Endometrium (tissue), 2 donors: Measurements from ENCODE around the gene AOAH.

Experiments used
- FAIRE-seq: peaks from 2 replicates; lab custom pipeline; 2012; peaks lifted over from hg19 to GRCh38; lab: Jason Lieb, UNC
- donor health status: control.
- donor health status: control.

The AOAH gene

GRCh38 chr7:36600314-36600682, 124.0 kb downstream of the AOAH start:
- no peak for FAIRE-seq

GRCh38 chr7:36599645-36600313, 124.5 kb downstream of the AOAH start:
- FAIRE-seq = no peak

- FAIRE-seq = no peak
Observed at GRCh38 chr7:36598054-36598674, 126.1 kb downstream of the AOAH start.

- FAIRE-seq = no peak
Observed at GRCh38 chr7:36597090-36597773, 127.1 kb downstream of the AOAH start.

- FAIRE-seq = no peak
Observed at GRCh38 chr7:36594445-36594844, 129.8 kb downstream of the AOAH start.

DNA sequence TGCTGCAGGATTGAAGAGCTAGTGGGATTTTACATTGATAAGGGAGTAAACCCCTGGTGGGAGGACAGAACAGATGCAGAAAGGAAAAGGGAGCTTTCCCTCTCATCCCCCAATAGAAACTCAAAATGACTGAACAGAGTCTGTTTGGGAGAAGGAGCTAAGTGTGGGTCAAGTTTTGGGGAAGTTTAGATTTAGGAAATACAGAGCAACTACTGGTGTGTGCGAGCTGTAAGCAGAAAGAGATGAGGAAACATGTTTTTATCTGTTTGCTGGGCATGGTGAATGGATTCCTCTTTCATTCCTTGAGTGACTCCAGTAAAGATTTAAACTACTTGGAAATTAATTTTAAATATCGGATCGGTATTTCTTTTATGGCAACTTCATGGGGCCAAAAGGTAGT, 132.7 kb downstream of the AOAH start:
- no peak for FAIRE-seq

DNA sequence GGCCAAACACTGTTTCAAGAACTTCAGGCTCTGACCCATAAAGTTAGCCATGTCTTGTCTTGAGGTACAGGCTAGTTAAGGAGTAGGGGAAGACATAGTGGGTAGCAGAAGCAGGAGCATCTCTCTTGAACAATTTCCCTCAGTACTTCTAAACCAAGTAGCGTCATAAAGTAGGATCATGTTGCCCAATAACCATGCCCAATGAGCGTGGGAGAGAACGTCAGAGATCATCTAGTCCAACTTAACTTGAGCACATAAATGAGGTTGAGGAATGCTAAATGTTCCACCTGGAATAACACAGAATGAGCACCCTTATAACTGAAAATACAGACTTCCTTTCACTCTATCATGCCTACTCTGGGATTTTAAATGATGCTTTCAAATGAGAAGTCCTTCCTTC, 134.9 kb downstream of the AOAH start:
- FAIRE-seq = no peak

DNA sequence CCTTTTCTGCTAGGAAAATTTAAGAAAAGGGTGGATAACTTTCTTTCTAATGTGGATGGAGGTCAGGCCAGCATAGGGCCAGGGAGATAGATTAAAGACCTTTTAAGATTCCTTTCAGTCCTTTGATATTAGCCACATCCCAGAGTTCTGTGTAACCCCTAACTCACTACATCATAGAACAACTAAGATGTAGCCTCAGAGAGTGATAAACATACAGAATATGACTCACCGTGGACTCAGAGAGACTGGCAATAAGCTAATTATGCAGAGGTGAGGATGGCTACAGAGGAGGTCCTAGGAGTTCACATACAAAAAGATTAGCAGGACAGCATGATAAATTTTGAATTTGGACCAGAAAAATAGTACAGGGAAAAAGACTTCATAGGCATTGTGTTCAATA, 141.0 kb downstream of the AOAH start:
- FAIRE-seq = no peak

- FAIRE-seq = no peak
Observed at GRCh38 chr7:36575832-36576231, 148.5 kb downstream of the AOAH start.

GRCh38 chr7:36573066-36573465, 151.2 kb downstream of the AOAH start:
- FAIRE-seq = no peak

- FAIRE-seq = no peak
Observed at GRCh38 chr7:36571190-36571560, 153.1 kb downstream of the AOAH start.

GRCh38 chr7:36570528-36571189, 153.6 kb downstream of the AOAH start:
- no peak for FAIRE-seq

- FAIRE-seq = no peak
Observed at GRCh38 chr7:36568452-36568849, 155.8 kb downstream of the AOAH start.

DNA sequence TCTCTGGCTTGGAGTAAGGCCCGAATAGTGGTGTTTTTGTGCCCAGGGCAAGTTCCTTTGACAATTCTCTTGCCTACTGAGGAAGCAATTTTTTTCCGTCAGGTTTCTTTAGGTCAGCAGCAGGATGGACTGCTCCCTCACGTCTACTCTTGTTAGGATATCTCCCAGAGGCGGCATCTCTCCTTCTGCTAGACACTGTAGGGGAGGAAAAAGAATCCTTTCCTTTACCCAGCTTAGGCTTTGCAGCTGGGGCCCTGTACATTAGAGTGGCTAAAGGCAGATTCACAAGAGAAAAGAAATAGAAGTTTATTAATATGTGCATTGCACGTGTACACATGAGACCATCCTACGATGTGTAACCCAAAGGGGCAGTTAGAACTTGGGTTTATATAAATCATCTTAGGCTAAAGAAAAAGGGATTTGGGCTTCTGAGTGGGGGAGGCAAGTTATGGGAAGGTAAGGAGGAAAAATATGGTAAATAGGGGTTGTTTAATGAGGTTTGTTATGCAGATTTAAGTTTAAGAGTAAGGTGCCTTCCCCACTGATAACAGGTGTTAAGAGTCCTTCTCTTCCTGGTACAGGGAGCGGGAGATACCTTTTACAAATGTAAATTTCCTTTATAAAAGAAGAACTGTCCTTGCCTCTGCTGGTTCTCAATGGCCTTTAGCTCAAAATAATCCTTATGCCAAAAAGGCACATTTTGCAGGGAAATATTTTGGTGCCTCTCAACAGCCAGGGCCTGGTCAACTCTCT, 156.4 kb downstream of the AOAH start:
- no peak for FAIRE-seq

GRCh38 chr7:36565792-36566356, 158.4 kb downstream of the AOAH start:
- FAIRE-seq = no peak

DNA sequence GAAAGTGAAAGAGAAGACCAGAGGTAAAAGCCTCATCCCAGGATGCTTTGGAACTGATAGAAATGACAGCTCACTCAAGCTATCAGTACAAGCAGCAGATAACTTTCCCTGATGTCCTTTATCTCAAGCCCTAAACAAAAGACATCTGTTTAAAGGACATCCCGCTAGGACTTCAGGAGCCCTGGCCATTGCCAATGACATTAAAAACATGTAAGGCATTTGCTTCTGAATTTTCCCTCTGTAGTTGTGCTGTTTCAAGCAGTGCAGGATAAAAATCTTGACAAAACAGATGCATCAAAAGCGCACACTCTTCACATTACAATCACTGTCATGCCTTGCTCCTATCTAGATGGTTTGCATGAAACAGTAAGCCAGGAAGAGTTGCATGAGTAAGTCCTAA, 159.8 kb downstream of the AOAH start:
- FAIRE-seq = no peak

DNA sequence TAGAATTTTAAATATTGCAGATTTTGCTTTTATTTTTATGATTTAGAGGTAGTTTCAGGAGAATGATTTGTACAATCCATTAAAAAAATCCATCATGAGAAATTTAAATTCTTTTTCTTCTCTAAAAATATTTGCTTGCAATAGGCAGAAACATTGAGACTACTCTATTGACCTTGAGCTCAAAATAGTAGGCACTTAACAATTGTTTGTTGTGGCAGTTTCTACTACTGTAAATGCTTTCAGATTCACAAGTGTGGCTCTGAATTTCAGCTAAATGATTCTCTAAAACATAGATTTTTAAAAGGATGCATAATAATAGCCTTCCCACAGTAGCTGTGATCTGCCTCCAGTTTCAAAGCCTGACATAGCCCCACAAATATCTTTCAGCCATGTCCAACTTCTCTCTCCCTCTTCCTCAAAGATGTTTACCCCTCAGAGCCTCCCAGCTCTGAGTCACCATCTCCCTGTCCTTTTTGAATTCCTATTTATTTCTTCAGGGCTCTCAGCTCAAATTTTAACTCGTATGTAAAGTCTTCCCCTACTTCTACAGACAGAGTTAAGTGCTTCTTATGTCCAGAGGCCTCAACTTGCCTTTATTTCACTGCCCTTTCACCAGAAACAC, 160.5 kb downstream of the AOAH start:
- FAIRE-seq = no peak

DNA sequence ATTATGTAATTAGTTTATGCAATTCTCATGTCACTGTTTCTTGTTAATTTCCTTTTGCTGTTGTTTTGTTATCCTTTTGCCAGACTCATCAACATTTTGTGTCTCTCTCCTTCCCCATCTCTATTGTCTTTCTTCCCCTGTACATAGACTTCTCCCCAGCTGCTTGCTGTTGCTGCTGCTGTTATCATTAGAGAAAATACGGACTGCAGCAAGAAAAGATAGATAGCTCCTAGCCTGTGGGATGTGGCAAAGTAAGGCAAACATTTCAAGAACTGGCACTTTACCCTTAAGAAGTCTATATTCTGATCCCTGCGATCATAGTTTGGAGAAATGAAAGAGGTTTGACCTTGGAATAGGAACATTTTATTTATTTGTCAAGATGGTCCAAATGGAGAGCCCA, 162.2 kb downstream of the AOAH start:
- no peak for FAIRE-seq

- no peak for FAIRE-seq
Observed at GRCh38 chr7:36549029-36549428, 175.3 kb downstream of the AOAH start.

GRCh38 chr7:36547416-36547815, 176.9 kb downstream of the AOAH start:
- no peak for FAIRE-seq

GRCh38 chr7:36546331-36546730, 178.0 kb downstream of the AOAH start:
- no peak for FAIRE-seq

- no peak for FAIRE-seq
Observed at GRCh38 chr7:36545291-36545690, 179.0 kb downstream of the AOAH start.
